ENCODE results near the gene GALNT9.

DNA sequence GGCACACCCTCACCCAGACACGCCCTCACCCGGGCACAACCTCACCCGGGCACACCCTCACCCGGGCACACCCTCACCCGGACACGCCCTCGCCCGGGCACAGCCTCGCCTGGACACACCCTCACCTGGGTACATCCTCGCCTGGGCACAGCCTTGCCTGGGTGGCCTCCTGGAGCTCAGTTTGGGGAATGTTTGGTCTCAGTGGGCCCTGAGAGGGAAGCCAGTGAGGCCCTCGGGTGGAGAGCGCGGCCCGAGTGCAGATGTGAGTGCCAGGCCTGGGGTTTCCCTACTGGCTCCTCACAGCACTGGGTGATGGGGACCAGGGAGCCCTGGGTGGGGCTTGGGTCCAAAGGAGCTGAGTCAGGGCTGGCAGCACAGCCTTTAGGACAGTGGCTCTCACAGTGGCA, 23.8 kb downstream of the GALNT9 start:
- TF ChIP-seq, protein P1, sequence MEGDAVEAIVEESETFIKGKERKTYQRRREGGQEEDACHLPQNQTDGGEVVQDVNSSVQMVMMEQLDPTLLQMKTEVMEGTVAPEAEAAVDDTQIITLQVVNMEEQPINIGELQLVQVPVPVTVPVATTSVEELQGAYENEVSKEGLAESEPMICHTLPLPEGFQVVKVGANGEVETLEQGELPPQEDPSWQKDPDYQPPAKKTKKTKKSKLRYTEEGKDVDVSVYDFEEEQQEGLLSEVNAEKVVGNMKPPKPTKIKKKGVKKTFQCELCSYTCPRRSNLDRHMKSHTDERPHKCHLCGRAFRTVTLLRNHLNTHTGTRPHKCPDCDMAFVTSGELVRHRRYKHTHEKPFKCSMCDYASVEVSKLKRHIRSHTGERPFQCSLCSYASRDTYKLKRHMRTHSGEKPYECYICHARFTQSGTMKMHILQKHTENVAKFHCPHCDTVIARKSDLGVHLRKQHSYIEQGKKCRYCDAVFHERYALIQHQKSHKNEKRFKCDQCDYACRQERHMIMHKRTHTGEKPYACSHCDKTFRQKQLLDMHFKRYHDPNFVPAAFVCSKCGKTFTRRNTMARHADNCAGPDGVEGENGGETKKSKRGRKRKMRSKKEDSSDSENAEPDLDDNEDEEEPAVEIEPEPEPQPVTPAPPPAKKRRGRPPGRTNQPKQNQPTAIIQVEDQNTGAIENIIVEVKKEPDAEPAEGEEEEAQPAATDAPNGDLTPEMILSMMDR (IDR thresholded peaks at IDR 0.05), result no peak
- TF ChIP-seq POLR2A (IDR thresholded peaks at IDR 0.05) (no peak), POLR2AphosphoS5 (IDR thresholded peaks at IDR 0.05) (no peak)

Data from sigmoid colon (tissue), 4 donors.